Measurements from ENCODE around the gene THSD7B.
A peak's percentile ranks its signal among the peaks of the same experiment; 100 is the strongest.

Gene THSD7B

GRCh38 chr2:137706786-137707613 is 941.7 kb downstream of the THSD7B start:
- Histone ChIP-seq H3K36me3 (ENCODE audit: insufficient read depth) (no peaks in the 10 kb centered on the region), H3K4me3 (IDR thresholded peaks at IDR 0.05; ENCODE audit: insufficient read depth, low read depth, low read length) (no peak overlapping the region), H3K27me3 (ENCODE audit: insufficient read depth, low read depth) (no peaks in the 10 kb centered on the region), H2AFZ (ENCODE audit: low read depth) (no peak overlapping the region), H3K79me2 (ENCODE audit: insufficient read depth, low read depth) (no peaks in the 10 kb centered on the region), H4K20me1 (ENCODE audit: insufficient read depth) (no peaks in the 10 kb centered on the region), H3K9ac (no peak overlapping the region), H3K4me2 (peak overlapping the region; percentile 36), H3K4me1 (ENCODE audit: low read depth, poor library complexity, severe bottlenecking) (peaks cover 19% of the 10 kb centered on the region), H3K27ac (no peak overlapping the region)
- TF ChIP-seq CTCF (conservative IDR thresholded peaks at IDR 0.05; ENCODE audit: low read depth, low read length), result no peak

GRCh38 chr2:137708311-137708710 is 943.0 kb downstream of the THSD7B start:
- H3K9ac ChIP-seq, result no peak overlapping the region
- H2AFZ ChIP-seq (ENCODE audit: low read depth), result no peak overlapping the region
- TF ChIP-seq CTCF (conservative IDR thresholded peaks at IDR 0.05; ENCODE audit: low read depth, low read length), result no peak
- H4K20me1 ChIP-seq (ENCODE audit: insufficient read depth), result no peaks in the 10 kb centered on the region
- H3K79me2 ChIP-seq (ENCODE audit: insufficient read depth, low read depth), result no peaks in the 10 kb centered on the region
- peaks cover 19% of the 10 kb centered on the region for H3K4me1 ChIP-seq (ENCODE audit: low read depth, poor library complexity, severe bottlenecking)
- no peak overlapping the region for H3K4me2 ChIP-seq
- no peak overlapping the region for H3K27ac ChIP-seq
- no peak overlapping the region for H3K4me3 ChIP-seq (IDR thresholded peaks at IDR 0.05; ENCODE audit: insufficient read depth, low read depth, low read length)
- H3K36me3 ChIP-seq (ENCODE audit: insufficient read depth), result no peaks in the 10 kb centered on the region
- H3K27me3 ChIP-seq (ENCODE audit: insufficient read depth, low read depth), result no peaks in the 10 kb centered on the region

GRCh38 chr2:137715731-137716191 is 950.4 kb downstream of the THSD7B start:
- no peak for TF ChIP-seq CTCF (conservative IDR thresholded peaks at IDR 0.05; ENCODE audit: low read depth, low read length)
- H3K4me1 ChIP-seq (ENCODE audit: low read depth, poor library complexity, severe bottlenecking), result no peaks in the 10 kb centered on the region
- H3K79me2 ChIP-seq (ENCODE audit: insufficient read depth, low read depth), result no peaks in the 10 kb centered on the region

GRCh38 chr2:137718786-137719185 is 953.4 kb downstream of the THSD7B start:
- no peaks in the 10 kb centered on the region for H3K36me3 ChIP-seq (ENCODE audit: insufficient read depth)
- H2AFZ ChIP-seq (ENCODE audit: low read depth), result no peak overlapping the region
- H3K4me2 ChIP-seq, result no peak overlapping the region
- no peaks in the 10 kb centered on the region for H4K20me1 ChIP-seq (ENCODE audit: insufficient read depth)
- TF ChIP-seq CTCF (conservative IDR thresholded peaks at IDR 0.05; ENCODE audit: low read depth, low read length), result no peak
- H3K9ac ChIP-seq, result no peak overlapping the region
- no peaks in the 10 kb centered on the region for H3K27me3 ChIP-seq (ENCODE audit: insufficient read depth, low read depth)
- no peaks in the 10 kb centered on the region for H3K4me1 ChIP-seq (ENCODE audit: low read depth, poor library complexity, severe bottlenecking)
- H3K4me3 ChIP-seq (IDR thresholded peaks at IDR 0.05; ENCODE audit: insufficient read depth, low read depth, low read length), result no peak overlapping the region
- no peak overlapping the region for H3K27ac ChIP-seq
- H3K79me2 ChIP-seq (ENCODE audit: insufficient read depth, low read depth), result no peaks in the 10 kb centered on the region

More at GRCh38 chr2:137715731-137716191, 950.4 kb downstream of the THSD7B start:
- Histone ChIP-seq H3K27me3 (ENCODE audit: insufficient read depth, low read depth) (no peaks in the 10 kb centered on the region), H3K9ac (no peak overlapping the region), H3K4me2 (no peak overlapping the region), H3K36me3 (ENCODE audit: insufficient read depth) (no peaks in the 10 kb centered on the region), H2AFZ (ENCODE audit: low read depth) (no peak overlapping the region), H4K20me1 (ENCODE audit: insufficient read depth) (no peaks in the 10 kb centered on the region), H3K4me3 (IDR thresholded peaks at IDR 0.05; ENCODE audit: insufficient read depth, low read depth, low read length) (no peak overlapping the region), H3K27ac (no peak overlapping the region)

Measured in KMS-11 (cell line).